DMS53 treated with DMSO at 0.1 percent for 48 hours (cell line): ENCODE data around the gene ANKRD18B.
"Not testable (repeated sequence)": the region's sequence is repeated elsewhere in the genome, so short reads cannot be mapped to it uniquely, and the experiment has no call there.

ENCODE experiments used
- DNase-seq: peaks from one replicate; lab custom pipeline; 2025; ENCODE audit not compliant: unreplicated experiment; lab: John Stamatoyannopoulos, UW

The ANKRD18B gene

DNA sequence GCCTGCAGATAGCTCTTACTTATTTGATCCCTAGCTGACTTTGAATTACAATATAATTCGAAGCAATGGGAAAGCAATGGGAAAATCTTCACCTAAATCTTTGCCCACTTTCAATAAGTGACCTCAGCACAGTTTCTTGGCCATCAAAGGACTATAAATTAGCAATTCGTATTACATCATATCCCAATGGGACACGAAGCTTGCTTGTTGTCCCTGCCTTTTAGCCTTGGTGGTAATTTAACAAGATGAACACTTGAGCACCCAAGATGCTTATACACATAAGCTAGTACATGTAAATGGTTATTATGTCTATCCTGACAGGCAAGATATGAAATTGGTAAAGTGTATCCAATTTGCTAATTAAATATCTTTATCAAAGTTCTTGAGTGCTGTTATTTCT, 9.9 kb downstream of the ANKRD18B start:
- DNase-seq = not testable (repeated sequence)

DNA sequence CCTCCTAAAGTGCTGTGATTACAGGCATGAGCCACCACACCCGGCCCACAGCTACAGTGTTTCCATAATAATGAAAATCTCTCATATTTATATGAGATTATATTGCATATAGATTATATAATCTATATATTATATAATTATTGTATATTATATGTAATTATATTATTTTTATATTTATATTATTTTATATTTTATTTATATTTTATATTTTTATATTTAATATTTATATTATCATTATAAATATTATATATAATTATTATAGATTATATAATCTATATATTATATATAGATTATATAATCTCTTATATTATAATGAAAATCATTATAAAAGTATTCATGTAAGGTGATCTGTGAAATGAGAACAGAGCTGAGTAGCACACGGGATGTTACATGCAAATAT, 11.5 kb downstream of the ANKRD18B start:
- no peak for DNase-seq

DNA sequence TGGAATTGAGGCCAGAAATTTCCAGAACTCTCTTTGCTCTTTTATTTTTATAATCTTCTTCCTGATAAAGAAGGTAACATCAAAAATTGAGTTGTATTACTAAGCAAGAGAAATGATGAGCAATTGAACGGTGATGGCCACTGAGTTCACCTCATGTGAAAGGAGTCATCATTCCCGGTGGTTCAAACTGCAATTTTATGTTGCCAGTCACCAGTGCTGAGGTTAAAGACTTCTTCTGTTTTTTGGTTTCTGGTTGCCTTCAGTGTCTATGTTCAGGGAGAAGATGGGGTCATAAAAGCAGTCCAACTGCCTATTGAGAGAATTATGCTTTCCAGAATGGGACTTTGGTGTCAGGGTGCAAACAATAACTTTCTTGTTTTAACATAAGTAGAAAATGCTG, 19.4 kb downstream of the ANKRD18B start:
- not testable (repeated sequence) for DNase-seq

DNA sequence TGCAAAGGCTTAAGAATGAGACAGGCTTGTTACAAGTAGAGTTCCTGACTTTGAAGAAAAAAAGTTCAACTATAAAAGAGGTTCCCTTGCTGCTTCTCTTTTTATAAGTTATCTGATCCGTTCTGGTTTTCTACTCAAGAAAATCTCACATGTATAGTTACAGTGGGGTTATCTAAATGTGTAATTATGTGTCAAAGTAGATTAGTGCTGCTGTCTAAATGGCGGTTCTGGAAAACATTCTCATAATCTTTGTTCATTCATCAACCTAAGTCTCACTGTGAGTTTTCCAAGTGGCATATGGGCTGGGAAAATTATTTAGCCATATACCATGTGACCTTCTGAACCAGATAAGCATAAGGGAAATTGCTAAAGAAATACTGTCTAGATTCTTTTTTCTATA, 21.7 kb downstream of the ANKRD18B start:
- DNase-seq = not testable (repeated sequence)

DNA sequence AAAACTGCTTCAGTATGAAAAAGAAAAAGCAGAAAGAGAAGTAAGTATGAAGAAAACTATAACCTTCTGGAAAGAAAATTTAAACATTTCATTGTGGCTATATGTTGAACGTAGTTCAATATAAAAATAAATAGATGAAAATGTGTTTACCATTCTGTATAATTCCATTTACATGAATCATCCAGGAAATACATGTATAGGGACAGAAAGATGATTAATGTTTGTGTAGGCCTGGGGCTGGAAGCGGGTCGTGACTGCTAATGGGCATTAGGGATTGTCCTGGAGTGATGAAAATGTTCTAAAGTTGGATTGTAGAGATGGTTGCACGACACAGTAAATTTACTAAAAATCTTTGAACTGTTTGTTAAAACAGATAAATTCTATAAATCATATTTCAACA, 24.8 kb downstream of the ANKRD18B start:
- not testable (repeated sequence) for DNase-seq

DNA sequence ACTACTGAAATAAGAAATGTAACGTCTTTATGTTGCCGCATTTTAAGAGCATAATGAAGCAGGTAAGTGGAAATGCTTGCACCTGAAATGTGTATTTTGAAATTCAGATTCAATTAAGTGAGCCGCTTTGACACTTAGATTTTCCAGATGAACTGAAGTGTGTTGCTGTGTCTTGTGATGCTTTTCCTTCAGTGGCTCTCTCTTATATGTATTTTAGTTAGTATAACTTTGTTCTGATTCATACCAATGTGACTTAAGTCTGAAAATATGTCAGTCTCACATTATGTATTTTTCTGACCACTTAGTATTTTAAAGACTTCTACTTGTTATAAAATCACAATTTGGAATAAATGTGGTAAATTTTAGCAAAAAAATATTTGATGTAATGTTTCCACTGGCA, 25.4 kb downstream of the ANKRD18B start:
- not testable (repeated sequence) for DNase-seq

DNA sequence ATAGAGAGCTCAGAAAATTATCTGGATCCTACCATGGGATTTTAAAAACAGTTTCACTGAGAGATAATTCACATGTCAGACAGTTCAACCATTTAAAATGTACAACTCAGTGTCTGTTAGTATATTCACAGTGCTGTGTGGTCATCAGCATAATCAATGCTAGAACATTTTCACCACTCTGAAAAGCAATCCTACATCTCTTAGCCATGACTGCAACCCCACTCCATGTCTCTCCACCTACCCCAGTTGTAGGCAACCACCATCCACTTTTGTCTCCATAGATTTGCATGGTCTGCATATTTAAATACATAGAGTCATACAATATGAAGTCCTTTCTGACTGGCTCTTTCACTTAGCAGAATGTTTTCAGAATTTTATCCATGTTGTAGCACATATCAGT, 27.1 kb downstream of the ANKRD18B start:
- DNase-seq = not testable (repeated sequence)

DNA sequence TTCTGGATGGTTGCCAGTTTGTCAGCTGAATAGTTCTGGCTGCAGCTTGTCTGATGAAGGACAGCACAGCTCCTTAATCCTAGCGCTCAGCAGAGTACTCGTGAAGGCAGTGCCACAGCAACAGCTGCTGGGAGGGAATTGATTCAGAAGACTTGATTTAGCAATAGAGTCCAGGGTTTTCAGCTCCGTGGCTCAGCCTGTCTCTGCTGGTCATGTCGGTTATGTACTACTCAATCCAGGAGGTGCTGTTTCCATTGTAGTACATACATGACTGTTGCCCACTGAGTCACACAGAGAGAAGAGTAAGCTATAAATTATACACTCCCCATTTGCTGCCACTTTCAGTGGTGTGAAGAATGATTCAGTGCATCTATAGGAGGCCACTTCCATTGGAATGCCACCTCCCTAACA, 28.3 kb downstream of the ANKRD18B start:
- not testable (repeated sequence) for DNase-seq

DNA sequence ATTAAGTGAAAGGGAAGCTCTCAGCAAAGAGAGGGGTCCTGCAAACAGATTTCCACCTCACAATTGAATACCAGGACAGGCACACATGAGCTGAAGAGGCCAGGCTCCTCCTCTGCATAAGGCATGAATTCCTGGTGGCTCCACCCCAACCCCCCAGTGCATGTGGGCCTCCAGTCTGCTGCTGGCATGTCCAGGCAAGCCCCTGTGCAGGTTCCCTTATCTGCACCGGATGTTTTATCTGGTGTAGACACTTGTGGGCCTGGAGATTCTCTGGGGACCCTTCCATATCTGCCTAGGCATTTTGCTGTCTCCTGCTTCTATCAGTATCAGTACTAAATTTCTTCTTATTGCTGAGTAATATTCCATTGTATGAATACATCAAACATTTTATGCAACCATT, 36.2 kb downstream of the ANKRD18B start:
- not testable (repeated sequence) for DNase-seq

DNA sequence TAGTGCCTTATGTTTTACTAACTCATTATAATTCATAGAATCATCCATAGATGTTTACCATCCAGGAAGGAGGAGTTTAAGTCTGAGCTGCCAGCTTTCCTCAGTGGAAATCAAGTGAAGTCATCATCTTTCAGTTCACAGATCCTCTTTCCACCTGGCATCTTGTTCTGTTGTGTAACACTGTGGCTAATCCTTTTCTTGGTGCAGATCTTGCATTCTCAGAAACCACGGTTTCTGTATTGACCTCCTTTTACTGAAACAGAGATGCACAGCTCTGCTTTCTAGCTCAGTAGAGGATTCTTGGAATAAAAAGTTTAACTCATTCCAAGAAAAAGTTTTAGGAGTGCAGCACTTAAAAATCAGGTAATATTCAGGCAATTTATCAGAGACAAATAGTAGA, 38.1 kb downstream of the ANKRD18B start:
- not testable (repeated sequence) for DNase-seq

DNA sequence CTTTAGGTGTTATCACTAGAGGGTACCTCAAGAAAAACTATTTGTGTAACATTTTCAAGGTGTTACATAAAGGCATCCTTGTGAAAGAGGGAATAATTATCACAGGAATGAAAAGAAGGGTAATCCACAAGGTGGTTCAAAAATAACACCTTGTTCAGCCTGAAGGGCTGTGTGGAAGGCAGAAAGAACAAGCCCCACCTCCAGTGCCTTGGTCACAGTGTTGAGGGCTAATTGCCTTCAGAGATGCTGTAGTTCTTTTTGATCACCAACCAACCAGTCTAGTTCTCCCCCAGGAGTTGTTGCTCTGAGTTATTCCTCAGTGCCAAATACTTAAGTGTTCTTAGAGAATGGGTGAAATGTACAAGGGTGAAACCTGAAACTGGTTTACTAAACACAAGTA, 43.7 kb downstream of the ANKRD18B start:
- not testable (repeated sequence) for DNase-seq

DNA sequence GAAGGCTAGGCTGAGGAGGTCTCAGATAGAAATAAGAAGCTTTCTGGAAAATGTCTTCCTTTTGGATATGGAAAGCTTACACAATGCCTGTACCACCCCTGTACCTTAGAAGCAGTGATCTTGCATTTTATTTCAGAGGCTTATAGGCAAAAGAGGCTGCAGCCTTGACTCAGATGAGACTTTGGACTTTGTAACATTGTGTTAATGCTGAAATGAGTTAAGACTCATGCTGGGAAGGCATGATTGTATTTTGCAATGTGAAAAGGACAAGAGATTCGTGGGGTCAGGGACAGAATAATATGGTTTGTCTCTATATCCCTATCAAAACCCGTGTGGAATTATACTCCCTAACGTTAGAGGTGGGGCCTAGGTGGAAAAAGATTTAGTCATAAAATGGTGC, 53.7 kb downstream of the ANKRD18B start:
- DNase-seq = not testable (repeated sequence)

DNA sequence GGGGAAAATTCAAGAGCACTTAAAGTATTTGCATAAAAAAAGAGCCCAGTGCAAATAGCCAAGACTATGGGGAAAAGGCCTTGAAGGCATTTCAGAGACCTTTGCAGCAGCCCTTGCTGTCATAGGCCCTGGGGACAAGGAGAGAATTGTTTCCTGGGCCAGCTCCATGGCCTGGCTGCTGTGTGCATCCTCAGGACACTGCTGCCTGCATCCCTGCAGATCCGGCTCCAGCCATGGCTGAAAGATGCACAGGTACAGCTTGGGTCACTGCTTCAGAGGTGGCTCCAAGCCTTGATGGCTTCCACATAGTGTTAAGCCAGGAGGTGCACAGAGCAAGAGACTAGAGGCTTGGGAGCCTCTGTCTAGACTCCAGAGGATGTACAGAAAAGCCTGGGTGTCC, 55.9 kb downstream of the ANKRD18B start:
- DNase-seq = not testable (repeated sequence)

DNA sequence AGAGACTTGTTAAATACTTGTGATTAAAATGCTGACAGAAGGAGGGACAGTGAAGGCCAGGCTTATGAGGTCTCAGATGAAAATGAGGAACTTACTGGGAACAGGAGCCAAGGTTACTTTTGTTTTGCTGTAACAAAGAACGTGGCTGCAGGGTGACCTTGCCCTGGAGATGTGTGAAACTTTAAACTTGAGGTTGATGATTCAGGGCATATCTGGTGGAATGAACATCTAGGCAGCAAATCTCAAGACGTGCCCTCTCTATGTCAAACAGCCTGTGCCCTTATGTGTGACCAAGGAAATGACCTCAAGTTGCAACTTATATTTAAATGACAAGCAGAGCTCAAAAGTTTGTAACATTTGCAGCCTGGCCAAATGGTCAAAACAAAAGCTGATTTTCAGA, 58.6 kb downstream of the ANKRD18B start:
- not testable (repeated sequence) for DNase-seq

DNA sequence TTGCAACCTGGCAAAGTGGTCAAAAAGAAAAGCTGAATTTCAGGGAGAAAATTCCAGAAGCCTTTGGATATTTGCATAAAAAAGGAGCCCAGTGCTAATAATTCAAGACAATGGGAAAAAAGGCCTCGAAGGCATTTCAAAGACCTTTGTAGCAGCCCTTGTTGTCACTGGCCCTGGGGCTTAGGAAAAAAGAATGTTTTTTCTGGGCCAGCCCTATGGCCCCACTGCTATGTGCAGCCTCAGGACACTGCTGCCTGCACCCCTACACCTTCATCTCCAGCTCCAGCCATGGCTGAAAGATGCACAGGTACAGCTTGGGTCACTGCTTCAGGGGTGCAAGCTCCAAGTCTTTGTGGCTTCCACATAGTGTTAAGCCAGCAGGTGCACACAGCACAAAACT, 62.1 kb downstream of the ANKRD18B start:
- DNase-seq = not testable (repeated sequence)

DNA sequence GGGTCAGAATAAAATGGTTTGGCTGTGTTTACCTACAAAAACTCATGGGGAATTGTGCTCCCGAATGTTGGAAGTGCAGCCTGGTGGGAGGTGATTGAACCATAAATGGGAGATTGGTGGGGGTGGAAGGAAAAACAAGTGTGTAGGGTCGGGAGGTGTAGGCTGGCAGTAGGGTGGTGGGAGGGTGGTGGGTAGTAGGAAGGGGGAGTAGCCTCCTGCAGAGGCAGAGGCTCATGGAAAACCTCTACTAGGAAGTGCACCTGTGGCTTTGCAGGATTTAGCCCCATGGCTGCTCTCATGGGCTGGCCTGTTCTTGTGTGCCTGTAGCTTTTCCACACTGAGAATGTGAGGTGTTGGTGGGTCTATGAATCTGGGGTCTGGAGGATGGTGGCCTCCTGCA, 63.7 kb downstream of the ANKRD18B start:
- not testable (repeated sequence) for DNase-seq

DNA sequence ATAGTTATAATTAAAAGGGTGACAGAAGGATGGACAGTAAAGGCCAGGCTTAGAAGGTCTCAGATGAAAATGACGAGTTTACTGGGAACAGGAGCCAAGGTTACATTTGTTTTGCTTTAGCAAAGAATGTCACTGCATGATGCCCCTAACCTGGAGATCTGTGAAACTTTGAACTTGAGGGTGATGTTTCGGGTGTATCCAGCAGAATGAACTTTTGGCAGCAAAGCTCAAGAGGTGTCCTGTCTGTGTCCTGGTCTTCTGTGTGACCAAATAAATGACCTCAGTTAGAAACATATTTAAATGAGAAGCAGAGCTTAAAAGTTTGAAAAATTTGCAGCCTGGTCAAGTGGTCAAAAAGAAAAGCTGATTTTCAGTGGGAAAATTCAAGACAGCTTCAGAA, 64.8 kb downstream of the ANKRD18B start:
- DNase-seq = not testable (repeated sequence)

DNA sequence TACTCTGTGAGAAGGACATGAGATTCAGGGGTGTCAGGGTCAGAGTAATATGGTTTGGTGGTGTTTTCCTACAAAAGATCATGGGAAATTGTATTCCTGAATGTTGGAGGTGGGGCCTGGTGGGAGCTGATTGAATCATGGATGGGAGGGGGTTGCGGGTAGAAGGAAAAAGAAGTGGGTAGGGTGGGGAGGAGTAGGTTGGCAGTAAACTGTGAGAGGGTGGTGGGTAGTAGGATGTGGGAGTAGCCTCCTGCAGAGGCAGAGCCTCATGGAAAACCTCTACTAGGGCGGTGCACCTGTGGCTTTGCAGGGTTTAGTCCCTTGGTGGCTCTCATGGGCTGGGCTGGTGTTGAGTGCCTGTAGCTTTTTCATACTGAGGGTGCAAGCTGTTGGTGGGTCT, 66.8 kb downstream of the ANKRD18B start:
- not testable (repeated sequence) for DNase-seq

DNA sequence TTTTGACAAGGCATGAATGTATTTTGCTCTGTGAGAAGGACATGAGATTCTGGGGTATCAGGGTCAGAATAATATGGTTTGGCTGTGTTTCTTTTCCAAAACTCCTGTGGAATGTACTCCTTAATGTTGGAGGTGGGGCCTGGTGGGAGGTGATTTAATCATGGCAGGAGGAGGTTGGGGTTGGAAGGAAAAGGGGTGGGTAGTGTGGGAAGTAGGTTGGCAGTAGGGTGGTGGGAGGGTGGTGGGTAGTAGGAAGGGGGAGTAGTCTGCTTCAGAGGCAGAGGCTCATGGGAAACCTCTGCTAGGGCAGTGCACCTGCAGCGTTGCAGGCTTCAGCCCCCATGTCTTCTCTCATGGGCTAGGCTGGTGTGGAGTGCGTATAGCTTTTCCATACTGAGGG, 72.9 kb downstream of the ANKRD18B start:
- DNase-seq = not testable (repeated sequence)

DNA sequence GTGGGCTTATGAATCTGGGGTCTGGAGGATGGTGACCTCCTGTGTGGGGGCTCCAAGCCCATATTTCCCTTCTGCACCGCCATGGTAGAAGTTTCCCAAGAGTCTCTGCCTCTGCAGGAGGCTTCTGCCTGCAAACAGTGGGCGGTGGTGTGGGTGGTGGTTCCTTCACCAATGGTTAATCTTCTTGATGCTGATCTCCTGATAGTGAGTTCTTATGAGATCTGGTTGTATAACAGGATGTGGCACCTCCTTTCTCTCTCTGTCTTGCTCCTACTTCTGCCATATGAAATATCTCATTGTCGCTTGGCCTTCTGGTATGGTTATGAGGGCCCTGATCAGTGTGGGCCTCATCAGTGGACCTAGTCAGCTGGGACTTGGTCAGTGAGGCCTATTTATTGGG, 73.3 kb downstream of the ANKRD18B start:
- not testable (repeated sequence) for DNase-seq

DNA sequence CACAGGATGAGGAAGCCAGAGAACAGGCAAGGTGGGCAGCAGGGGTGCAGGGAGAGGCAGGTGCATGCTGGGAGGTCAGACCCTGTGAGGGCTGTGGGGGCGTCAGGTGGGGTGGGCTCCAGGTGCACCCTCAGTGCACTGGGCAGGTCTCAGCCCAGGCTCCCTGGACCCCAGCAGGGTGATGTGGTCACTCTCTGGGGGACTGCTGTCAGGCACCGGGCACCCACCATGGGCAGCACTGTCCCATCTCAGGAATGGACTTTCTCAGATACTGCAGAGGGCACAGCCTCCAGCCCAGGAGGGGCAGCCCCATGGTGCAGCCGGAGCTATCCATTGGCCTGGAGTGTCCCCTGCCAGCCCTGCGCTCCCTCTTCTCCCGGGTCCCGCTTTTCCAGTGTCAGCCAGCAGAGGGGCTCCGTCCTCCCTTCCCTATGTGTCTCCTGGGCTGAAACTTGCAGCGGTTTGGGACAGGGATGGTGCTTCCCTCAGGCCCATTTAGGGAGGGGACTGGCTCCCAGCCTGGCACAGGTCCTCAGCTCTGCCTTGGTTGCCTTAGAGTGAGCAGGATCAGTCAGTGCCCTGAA, 74.8 kb downstream of the ANKRD18B start:
- not testable (repeated sequence) for DNase-seq

DNA sequence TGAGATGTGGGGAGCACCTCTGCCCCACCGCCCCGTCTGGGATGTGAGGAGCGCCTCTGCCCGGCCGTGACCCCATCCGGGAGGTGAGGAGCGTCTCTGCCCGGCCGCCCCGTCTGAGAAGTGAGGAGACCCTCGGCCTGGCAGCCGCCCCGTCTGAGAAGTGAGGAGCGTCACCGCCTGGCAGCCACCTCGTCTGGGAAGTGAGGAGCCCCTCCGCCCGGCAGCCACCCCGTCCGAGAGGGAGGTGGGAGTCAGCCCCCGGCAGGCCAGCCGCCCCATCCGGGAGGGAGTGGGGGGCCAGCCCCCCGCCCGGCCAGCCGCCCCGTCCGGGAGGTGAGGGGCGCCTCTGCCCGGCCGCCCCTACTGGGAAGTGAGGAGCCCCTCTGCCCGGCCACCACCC, 76.9 kb downstream of the ANKRD18B start:
- not testable (repeated sequence) for DNase-seq

DNA sequence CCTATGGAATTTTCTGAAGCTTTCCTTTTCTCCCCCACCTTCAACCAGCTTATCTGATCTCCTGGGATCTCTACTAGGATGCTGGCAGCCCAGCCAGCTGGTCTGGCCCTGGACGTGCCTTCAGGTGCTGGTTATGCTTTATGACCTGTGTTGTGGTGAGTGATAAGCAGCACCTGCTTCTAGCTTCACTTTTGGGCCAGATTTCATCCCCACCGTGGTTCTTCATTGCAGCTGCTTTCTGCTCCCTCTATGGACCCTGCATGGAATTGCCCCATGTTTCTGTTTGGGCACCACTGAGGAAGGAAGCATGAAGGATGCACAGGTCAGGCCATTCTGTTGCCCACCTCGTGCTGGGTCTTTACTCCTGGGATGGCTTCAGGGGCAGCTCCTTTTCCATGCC, 80.2 kb downstream of the ANKRD18B start:
- not testable (repeated sequence) for DNase-seq
